SK-N-SH treated with all-trans-retinoic acid at 6 μM for 48 hours (cell line): Measurements from ENCODE around the gene NFAM1.

ENCODE experiments used
- ISL1 ChIP-seq: fragments of 250-450 bp; sonication (Bioruptor Pico); IDR thresholded peaks from 2 replicates; pipeline ENCODE4 v2.1.2; 2022; ENCODE audit warnings: mild to moderate bottlenecking, moderate library complexity
- PATZ1 ChIP-seq: fragments of 250-450 bp; sonication (Bioruptor Pico); IDR thresholded peaks from 2 replicates; pipeline ENCODE4 v1.8.0; 2020; ENCODE audit warnings: mild to moderate bottlenecking, moderate library complexity, borderline replicate concordance
- RARB ChIP-seq: fragments of 250-450 bp; sonication (Bioruptor Pico); IDR thresholded peaks from 2 replicates; pipeline ENCODE4 v1.8.0; 2021; ENCODE audit warnings: mild to moderate bottlenecking, moderate library complexity
- TCF4 ChIP-seq: fragments of 250-450 bp; sonication (Bioruptor Pico); IDR thresholded peaks from 2 replicates; pipeline ENCODE4 v1.8.0; 2021; ENCODE audit warnings: mild to moderate bottlenecking, moderate library complexity, borderline replicate concordance
- ZC3H10 ChIP-seq: fragments of 250-450 bp; sonication (Bioruptor Pico); IDR thresholded peaks from 2 replicates; pipeline ENCODE4 v1.5.1; 2021; ENCODE audit warnings: mild to moderate bottlenecking, moderate library complexity
- ZFP30 ChIP-seq: fragments of 450-650 bp; formaldehyde crosslinking; IDR thresholded peaks from 2 replicates; pipeline ENCODE4 v1.5.0; 2022; ENCODE audit warnings: mild to moderate bottlenecking, moderate library complexity
- ZNF565 ChIP-seq: fragments of 450-650 bp; formaldehyde crosslinking; conservative IDR thresholded peaks from 2 replicates; pipeline ENCODE4 v1.5.0; 2020; ENCODE audit warnings: low read depth, mild to moderate bottlenecking, moderate library complexity
- ZNF8 ChIP-seq: fragments of 450-650 bp; formaldehyde crosslinking; IDR thresholded peaks from 2 replicates; pipeline ENCODE4 v1.5.0; 2020; ENCODE audit warnings: mild to moderate bottlenecking, moderate library complexity

GRCh38 chr22:42357221-42357620 lies 75.0 kb downstream of the NFAM1 start:
- TF ChIP-seq ZFP30 = no peak
- no peak for TF ChIP-seq PATZ1
- TF ChIP-seq RARB (CRISPR knock-in tag) = no peak
- no peak for TF ChIP-seq ZNF8 (CRISPR knock-in tag)
- no peak for TF ChIP-seq ZNF565
- TF ChIP-seq TCF4 (CRISPR knock-in tag) = no peak
- no peak for TF ChIP-seq ISL1 (CRISPR knock-in tag)
- no peak for TF ChIP-seq ZC3H10
